ENCODE data around the gene CPTP.

The CPTP gene

GRCh38 chr1:1347663-1348419 lies 23.2 kb downstream of the CPTP start:
- peak overlapping the region; percentile 54 for H3K4me3 ChIP-seq (ENCODE audit: extremely low read depth, insufficient read depth, low read length, poor library complexity, severe bottlenecking)
- 27 to 29% methylated on average over 17 to 24 of the region's 26 CpGs for WGBS, 2 experiments (ENCODE audit: insufficient coverage in 2 of 2)
- no peak overlapping the region for H3K27ac ChIP-seq (ENCODE audit: low read depth, low read length, severe bottlenecking)
- peaks cover 5% of the 10 kb centered on the region for H3K36me3 ChIP-seq (ENCODE audit: control insufficient read depth, insufficient read depth, low read length)
- H3K4me1 ChIP-seq (ENCODE audit: control insufficient read depth, insufficient read depth, low read length, poor library complexity, severe bottlenecking), result peaks cover 28% of the 10 kb centered on the region
- H3K9me3 ChIP-seq (ENCODE audit: control insufficient read depth, low read length), result no peaks in the 10 kb centered on the region

- Histone ChIP-seq H3K4me3 (ENCODE audit: extremely low read depth, insufficient read depth, low read length, poor library complexity, severe bottlenecking) (peak overlapping the region; percentile 54), H3K36me3 (ENCODE audit: control insufficient read depth, insufficient read depth, low read length) (peaks cover 11% of the 10 kb centered on the region), H3K9me3 (ENCODE audit: control insufficient read depth, low read length) (no peaks in the 10 kb centered on the region), H3K4me1 (ENCODE audit: control insufficient read depth, insufficient read depth, low read length, poor library complexity, severe bottlenecking) (peaks cover 36% of the 10 kb centered on the region), H3K27ac (ENCODE audit: low read depth, low read length, severe bottlenecking) (no peak overlapping the region)
- 0 to 2% methylated on average over 57 to 70 of the region's 109 CpGs for WGBS, 2 experiments (ENCODE audit: insufficient coverage in 2 of 2)
Observed at GRCh38 chr1:1348420-1349255, 24.0 kb downstream of the CPTP start.

GRCh38 chr1:1349256-1350012 lies 24.8 kb downstream of the CPTP start, which contains the start of gene DVL1:
Gene DVL1 (minus strand): TSS chr1:1349418. CDS start chr1:1349065, 353 bp downstream.
- WGBS, 2 experiments (ENCODE audit: insufficient coverage in 2 of 2), result 0 to 1% methylated on average over 54 to 74 of the region's 122 CpGs
- H3K27ac ChIP-seq (ENCODE audit: low read depth, low read length, severe bottlenecking), result peak within 1 kb of the TSS; percentile 84
- peaks cover 36% of the 10 kb centered on the region for H3K4me1 ChIP-seq (ENCODE audit: control insufficient read depth, insufficient read depth, low read length, poor library complexity, severe bottlenecking)
- H3K9me3 ChIP-seq (ENCODE audit: control insufficient read depth, low read length), result no peaks in the 10 kb centered on the region
- H3K36me3 ChIP-seq (ENCODE audit: control insufficient read depth, insufficient read depth, low read length), result peaks cover 19% of the 10 kb centered on the region
- H3K4me3 ChIP-seq (ENCODE audit: extremely low read depth, insufficient read depth, low read length, poor library complexity, severe bottlenecking), result peak within 1 kb of the TSS; percentile 54

- H3K9me3 ChIP-seq (ENCODE audit: control insufficient read depth, low read length), result no peaks in the 10 kb centered on the region
- peak overlapping the region; percentile 11 for H3K4me3 ChIP-seq (ENCODE audit: extremely low read depth, insufficient read depth, low read length, poor library complexity, severe bottlenecking)
- H3K36me3 ChIP-seq (ENCODE audit: control insufficient read depth, insufficient read depth, low read length), result peaks cover 20% of the 10 kb centered on the region
- 65 to 68% methylated on average over 25 to 27 of the region's 29 CpGs for WGBS, 2 experiments (ENCODE audit: insufficient coverage in 2 of 2)
- peaks cover 30% of the 10 kb centered on the region for H3K4me1 ChIP-seq (ENCODE audit: control insufficient read depth, insufficient read depth, low read length, poor library complexity, severe bottlenecking)
- H3K27ac ChIP-seq (ENCODE audit: low read depth, low read length, severe bottlenecking), result peak overlapping the region; percentile 66
Observed at GRCh38 chr1:1351511-1352427, 27.2 kb downstream of the CPTP start.

- H3K36me3 ChIP-seq (ENCODE audit: control insufficient read depth, insufficient read depth, low read length), result peaks cover 20% of the 10 kb centered on the region
- peaks cover 26% of the 10 kb centered on the region for H3K4me1 ChIP-seq (ENCODE audit: control insufficient read depth, insufficient read depth, low read length, poor library complexity, severe bottlenecking)
- 63 to 100% methylated on average over 1 to 3 of the region's 5 CpGs for WGBS, 2 experiments (ENCODE audit: insufficient coverage in 2 of 2)
- peak overlapping the region; percentile 29 for H3K27ac ChIP-seq (ENCODE audit: low read depth, low read length, severe bottlenecking)
- no peaks in the 10 kb centered on the region for H3K9me3 ChIP-seq (ENCODE audit: control insufficient read depth, low read length)
- no peak overlapping the region for H3K4me3 ChIP-seq (ENCODE audit: extremely low read depth, insufficient read depth, low read length, poor library complexity, severe bottlenecking)
Observed at GRCh38 chr1:1352786-1353388, 28.3 kb downstream of the CPTP start.

GRCh38 chr1:1353389-1354151 lies 29.0 kb downstream of the CPTP start:
- Histone ChIP-seq H3K9me3 (ENCODE audit: control insufficient read depth, low read length) (no peaks in the 10 kb centered on the region), H3K4me3 (ENCODE audit: extremely low read depth, insufficient read depth, low read length, poor library complexity, severe bottlenecking) (no peak overlapping the region), H3K27ac (ENCODE audit: low read depth, low read length, severe bottlenecking) (peak overlapping the region; percentile 29), H3K36me3 (ENCODE audit: control insufficient read depth, insufficient read depth, low read length) (peaks cover 20% of the 10 kb centered on the region), H3K4me1 (ENCODE audit: control insufficient read depth, insufficient read depth, low read length, poor library complexity, severe bottlenecking) (peaks cover 25% of the 10 kb centered on the region)
- WGBS, 2 experiments (ENCODE audit: insufficient coverage in 2 of 2), result 76 to 82% methylated on average over 25 of the region's 28 CpGs

- H3K36me3 ChIP-seq (ENCODE audit: control insufficient read depth, insufficient read depth, low read length), result peaks cover 20% of the 10 kb centered on the region
- no peak overlapping the region for H3K4me3 ChIP-seq (ENCODE audit: extremely low read depth, insufficient read depth, low read length, poor library complexity, severe bottlenecking)
- H3K27ac ChIP-seq (ENCODE audit: low read depth, low read length, severe bottlenecking), result no peak overlapping the region
- WGBS, 2 experiments (ENCODE audit: insufficient coverage in 2 of 2), result 97% methylated on average over 99 to 109 of the region's 116 CpGs
- peaks cover 33% of the 10 kb centered on the region for H3K4me1 ChIP-seq (ENCODE audit: control insufficient read depth, insufficient read depth, low read length, poor library complexity, severe bottlenecking)
- H3K9me3 ChIP-seq (ENCODE audit: control insufficient read depth, low read length), result no peaks in the 10 kb centered on the region
Observed at GRCh38 chr1:1354271-1355247, 30.0 kb downstream of the CPTP start.

GRCh38 chr1:1355416-1355815 lies 30.8 kb downstream of the CPTP start:
- no peak overlapping the region for H3K4me3 ChIP-seq (ENCODE audit: extremely low read depth, insufficient read depth, low read length, poor library complexity, severe bottlenecking)
- 97 to 98% methylated on average over 23 to 37 of the region's 52 CpGs for WGBS, 2 experiments (ENCODE audit: insufficient coverage in 2 of 2)

More at GRCh38 chr1:1355416-1355815, 30.8 kb downstream of the CPTP start:
- peaks cover 41% of the 10 kb centered on the region for H3K4me1 ChIP-seq (ENCODE audit: control insufficient read depth, insufficient read depth, low read length, poor library complexity, severe bottlenecking)
- peaks cover 20% of the 10 kb centered on the region for H3K36me3 ChIP-seq (ENCODE audit: control insufficient read depth, insufficient read depth, low read length)
- H3K9me3 ChIP-seq (ENCODE audit: control insufficient read depth, low read length), result no peaks in the 10 kb centered on the region
- no peak overlapping the region for H3K27ac ChIP-seq (ENCODE audit: low read depth, low read length, severe bottlenecking)

Data from mesodermal cell (in vitro differentiated cells).